ENCODE measurements around the gene KHDRBS1. TPM values are rescaled to one million over a fixed set of nuclear protein-coding genes. Genes with fewer than 3 reads are reported as not detected.
"Not testable (repeated sequence)": the region's sequence is repeated elsewhere in the genome, so short reads cannot be mapped to it uniquely, and the experiment has no call there.

KHDRBS1 gene
- total RNA-seq, 2 experiments from 2014 or later: 91.6 to 94.2 TPM

GRCh38 chr1:31991182-31991581 lies 22.5 kb upstream of the KHDRBS1 start:
- H3K27me3 ChIP-seq (ENCODE audit: control insufficient read depth in 1 of 2, insufficient read depth in 2 of 2, low read length in 2 of 2): no peaks in the 10 kb centered on the region
- no peak overlapping the region for H3K4me3 Mint-ChIP-seq
- H3K36me3 Mint-ChIP-seq (ENCODE audit: low read depth): no peaks in the 10 kb centered on the region
- H3K27me3 Mint-ChIP-seq: no peaks in the 10 kb centered on the region
- intact Hi-C loops (cut with DNase I, micrococcal nuclease): no loop called here
- H3K36me3 ChIP-seq (ENCODE audit: insufficient read depth, low read length): no peaks in the 10 kb centered on the region
- H3K4me1 ChIP-seq (ENCODE audit: insufficient read depth, low read length): peaks cover 16% of the 10 kb centered on the region
- ATAC-seq (ENCODE audit: poor library complexity) (no peak), DNase-seq (no peak)
- H3K9me3 ChIP-seq (ENCODE audit: control insufficient read depth in 1 of 2, insufficient read depth in 1 of 2, low read length in 2 of 2): no peaks in the 10 kb centered on the region
- H3K27ac ChIP-seq (ENCODE audit: low read depth in 1 of 2, low read length in 2 of 2): no peak overlapping the region
- no peaks in the 10 kb centered on the region for H3K9me3 Mint-ChIP-seq
- no peak for TF ChIP-seq CTCF (IDR thresholded peaks at IDR 0.05)
- ChIA-PET POLR2A (no interaction called here), CTCF (interaction anchor here (1.4 kb wide), 1 partner anchor 12 kb away, joined by 4 read pairs; no protein-coding TSS in a partner anchor)
- H3K27ac Mint-ChIP-seq: no peak overlapping the region
- no peak overlapping the region for H3K4me3 ChIP-seq (ENCODE audit: low read length)
- H3K4me1 Mint-ChIP-seq (ENCODE audit: low read depth): peaks cover 30% of the 10 kb centered on the region

- peaks cover 11% of the 10 kb centered on the region for H3K4me1 Mint-ChIP-seq (ENCODE audit: low read depth)
- Histone ChIP-seq H3K4me1 (ENCODE audit: insufficient read depth, low read length) (no peaks in the 10 kb centered on the region), H3K27me3 (ENCODE audit: control insufficient read depth in 1 of 2, insufficient read depth in 2 of 2, low read length in 2 of 2) (no peaks in the 10 kb centered on the region), H3K9me3 (ENCODE audit: control insufficient read depth in 1 of 2, insufficient read depth in 1 of 2, low read length in 2 of 2) (no peaks in the 10 kb centered on the region), H3K4me3 (ENCODE audit: low read length) (no peak overlapping the region), H3K36me3 (ENCODE audit: insufficient read depth, low read length) (no peaks in the 10 kb centered on the region), H3K27ac (ENCODE audit: low read depth in 1 of 2, low read length in 2 of 2) (no peak overlapping the region)
- CTCF ChIA-PET: no interaction called here
- no peak overlapping the region for H3K27ac Mint-ChIP-seq
- H3K4me3 Mint-ChIP-seq: no peak overlapping the region
- H3K27me3 Mint-ChIP-seq: no peaks in the 10 kb centered on the region
- intact Hi-C loops (cut with DNase I, micrococcal nuclease): no loop called here
- DNase-seq (no peak), ATAC-seq (ENCODE audit: poor library complexity) (no peak)
- H3K9me3 Mint-ChIP-seq: no peaks in the 10 kb centered on the region
- POLR2A ChIA-PET: interaction anchor here (1.0 kb wide), 1 partner anchor 8 kb away, joined by 3 read pairs; no protein-coding TSS in a partner anchor
- H3K36me3 Mint-ChIP-seq (ENCODE audit: low read depth): no peaks in the 10 kb centered on the region
- no peak for TF ChIP-seq CTCF (IDR thresholded peaks at IDR 0.05)
Measured at GRCh38 chr1:31995263-31995662, 18.4 kb upstream of the KHDRBS1 start.

- H3K9me3 ChIP-seq (ENCODE audit: control insufficient read depth in 1 of 2, insufficient read depth in 1 of 2, low read length in 2 of 2); H3K4me3 Mint-ChIP-seq; H3K4me3 ChIP-seq (ENCODE audit: low read length); H3K4me1 ChIP-seq (ENCODE audit: insufficient read depth, low read length); POLR2A ChIA-PET; ATAC-seq (ENCODE audit: poor library complexity); H3K27me3 Mint-ChIP-seq; H3K27me3 ChIP-seq (ENCODE audit: control insufficient read depth in 1 of 2, insufficient read depth in 2 of 2, low read length in 2 of 2); DNase-seq; H3K4me1 Mint-ChIP-seq (ENCODE audit: low read depth); H3K27ac ChIP-seq (ENCODE audit: low read depth in 1 of 2, low read length in 2 of 2); H3K36me3 ChIP-seq (ENCODE audit: insufficient read depth, low read length); H3K27ac Mint-ChIP-seq; H3K9me3 Mint-ChIP-seq; H3K36me3 Mint-ChIP-seq (ENCODE audit: low read depth); intact Hi-C loops (cut with DNase I, micrococcal nuclease): not testable (repeated sequence)
- CTCF ChIA-PET: interaction anchor here (0.9 kb wide), 1 partner anchor 19 kb away, joined by 3 read pairs; no protein-coding TSS in a partner anchor
Measured at GRCh38 chr1:31996121-31996520, 17.5 kb upstream of the KHDRBS1 start.

GRCh38 chr1:32001863-32002262 lies 11.8 kb upstream of the KHDRBS1 start:
- Mint-ChIP-seq H3K27ac (no peak overlapping the region), H3K36me3 (ENCODE audit: low read depth) (no peaks in the 10 kb centered on the region), H3K9me3 (no peaks in the 10 kb centered on the region), H3K4me3 (no peak overlapping the region), H3K27me3 (no peaks in the 10 kb centered on the region), H3K4me1 (ENCODE audit: low read depth) (peaks cover 5% of the 10 kb centered on the region)
- H3K4me3 ChIP-seq (ENCODE audit: low read length): no peak overlapping the region
- no peaks in the 10 kb centered on the region for H3K27me3 ChIP-seq (ENCODE audit: control insufficient read depth in 1 of 2, insufficient read depth in 2 of 2, low read length in 2 of 2)
- intact Hi-C loops (cut with DNase I, micrococcal nuclease): no loop called here
- CTCF ChIA-PET: no interaction called here
- no peak overlapping the region for H3K27ac ChIP-seq (ENCODE audit: low read depth in 1 of 2, low read length in 2 of 2)
- no peaks in the 10 kb centered on the region for H3K9me3 ChIP-seq (ENCODE audit: control insufficient read depth in 1 of 2, insufficient read depth in 1 of 2, low read length in 2 of 2)
- POLR2A ChIA-PET: no interaction called here
- no peaks in the 10 kb centered on the region for H3K36me3 ChIP-seq (ENCODE audit: insufficient read depth, low read length)
- ATAC-seq (ENCODE audit: poor library complexity) (no peak), DNase-seq (no peak)
- no peak for TF ChIP-seq CTCF (IDR thresholded peaks at IDR 0.05)
- peaks cover 8% of the 10 kb centered on the region for H3K4me1 ChIP-seq (ENCODE audit: insufficient read depth, low read length)

GRCh38 chr1:32002285-32002684 lies 11.4 kb upstream of the KHDRBS1 start:
- intact Hi-C loops (cut with DNase I, micrococcal nuclease); H3K4me1 Mint-ChIP-seq (ENCODE audit: low read depth); H3K9me3 Mint-ChIP-seq; DNase-seq; H3K27ac ChIP-seq (ENCODE audit: low read depth in 1 of 2, low read length in 2 of 2); H3K27ac Mint-ChIP-seq; H3K27me3 ChIP-seq (ENCODE audit: control insufficient read depth in 1 of 2, insufficient read depth in 2 of 2, low read length in 2 of 2); H3K4me1 ChIP-seq (ENCODE audit: insufficient read depth, low read length); H3K36me3 Mint-ChIP-seq (ENCODE audit: low read depth); H3K4me3 ChIP-seq (ENCODE audit: low read length); H3K4me3 Mint-ChIP-seq; ATAC-seq (ENCODE audit: poor library complexity); H3K36me3 ChIP-seq (ENCODE audit: insufficient read depth, low read length); H3K9me3 ChIP-seq (ENCODE audit: control insufficient read depth in 1 of 2, insufficient read depth in 1 of 2, low read length in 2 of 2); H3K27me3 Mint-ChIP-seq; POLR2A ChIA-PET: not testable (repeated sequence)
- CTCF ChIA-PET: interaction anchor here (1.7 to 1.9 kb wide), 2 partner anchors 14 to 34 kb away, joined by 5 read pairs; no protein-coding TSS in a partner anchor

All from CD4-positive, alpha-beta T cell (primary cell).